H1 (cell line): ENCODE results near the gene LDLRAD3. TPM values are rescaled to one million over a fixed set of nuclear protein-coding genes. Genes with fewer than 3 reads are reported as not detected.

Experiments
- CTCF ChIA-PET: fragments of 300-600 bp; sonication (Branson Sonifier 250); formaldehyde crosslinking; loops from one replicate; lab custom pipeline; 2021; ENCODE audit not compliant: partially characterized antibody; lab: Charles Lee
- POLR2A ChIA-PET: fragments of 300-600 bp; sonication (Branson Sonifier 250); formaldehyde crosslinking; loops from one replicate; lab custom pipeline; 2021; ENCODE audit warnings: inconsistent platforms; ENCODE audit not compliant: partially characterized antibody; lab: Charles Lee
- DNase-seq, 2 experiments: peaks; one replicate each; pipeline versions ENCODE4 v3.0.0 to v3.0.0-alpha.2; 2010 to 2022; ENCODE audit warnings: low spot score in 2 of 2, low read depth in 1 of 2, mixed read lengths in 1 of 2
- FAIRE-seq: peaks from 2 replicates; lab custom pipeline; 2011; peaks lifted over from hg19 to GRCh38; lab: Jason Lieb, UNC
- H2AFZ ChIP-seq: 2 replicates; pipeline ENCODE4 v1.8.1; 2012; ENCODE audit warnings: low read length, inconsistent platforms
- H2AK5ac ChIP-seq: 2 replicates; pipeline ENCODE4 v1.6.1; 2013; ENCODE audit warnings: low read depth, low read length
- H2BK120ac ChIP-seq: replicated peaks from 2 replicates; pipeline ENCODE3; 2013; ENCODE audit warnings: low read depth, low read length, inconsistent platforms
- H2BK12ac ChIP-seq: 2 replicates; pipeline ENCODE4 v1.6.1; 2013; ENCODE audit warnings: low read depth, low read length
- H2BK15ac ChIP-seq: 2 replicates; pipeline ENCODE4 v1.6.1; 2013; ENCODE audit warnings: low read length
- H2BK20ac ChIP-seq: 2 replicates; pipeline ENCODE4 v1.6.1; 2013; ENCODE audit warnings: low read length
- H2BK5ac ChIP-seq: 2 replicates; pipeline ENCODE4 v1.6.1; 2013; ENCODE audit warnings: low read depth, low read length
- H3K14ac ChIP-seq: 2 replicates; pipeline ENCODE4 v1.6.1; 2013; ENCODE audit warnings: inconsistent platforms; ENCODE audit not compliant: insufficient read length
- H3K18ac ChIP-seq: 2 replicates; pipeline ENCODE4 v1.6.1; 2013; ENCODE audit warnings: low read length; ENCODE audit errors: extremely low read depth
- H3K23ac ChIP-seq: 2 replicates; pipeline ENCODE4 v1.6.1; 2013; ENCODE audit warnings: inconsistent platforms; ENCODE audit not compliant: insufficient read length
- H3K23me2 ChIP-seq: 2 replicates; pipeline ENCODE4 v1.6.1; 2013; ENCODE audit warnings: low read depth, low read length
- H3K27ac ChIP-seq: 2 replicates; pipeline ENCODE4 v1.6.1; 2011; ENCODE audit warnings: low read depth, low read length, inconsistent platforms
- H3K27me3 ChIP-seq, 4 experiments: replicated peaks in 1 of 4; 1 replicate in 1 of 4; 2 replicates in 3 of 4; pipeline versions ENCODE4 v1.6.1 to v1.8.1; 2011 to 2013; ENCODE audit warnings: low read length in 3 of 4, mild to moderate bottlenecking in 3 of 4, inconsistent platforms in 2 of 4, mixed read lengths in 2 of 4, moderate library complexity in 1 of 4; ENCODE audit not compliant: control insufficient read depth in 3 of 4, insufficient read depth in 3 of 4; ENCODE audit errors: extremely low read depth in 1 of 4
- H3K36me3 ChIP-seq, 4 experiments: 2 replicates each; pipeline versions ENCODE4 v1.6.1 to v1.8.1; 2011 to 2013; ENCODE audit warnings: mild to moderate bottlenecking in 4 of 4, low read length in 3 of 4, moderate library complexity in 2 of 4, control low read depth in 1 of 4, inconsistent platforms in 1 of 4; ENCODE audit not compliant: insufficient read depth in 4 of 4, control insufficient read depth in 2 of 4
- H3K4ac ChIP-seq: replicated peaks from 2 replicates; pipeline ENCODE3; 2013; ENCODE audit warnings: low read length, low read depth, mixed read lengths, inconsistent platforms; ENCODE audit not compliant: insufficient read length
- H3K4me1 ChIP-seq, 4 experiments: replicated peaks in 1 of 4; 1 replicate in 1 of 4; 2 replicates in 3 of 4; pipeline versions ENCODE4 v1.6.1 to v1.8.1; 2011 to 2013; ENCODE audit warnings: low read length in 3 of 4, inconsistent platforms in 2 of 4, mixed read lengths in 1 of 4; ENCODE audit not compliant: insufficient read depth in 4 of 4, control insufficient read depth in 3 of 4
- H3K4me2 ChIP-seq, 2 experiments: 2 replicates each; pipeline versions ENCODE4 v1.6.1 to v1.8.1; 2011 to 2013; ENCODE audit warnings: low read depth in 2 of 2, low read length in 2 of 2, control low read depth in 1 of 2, inconsistent platforms in 1 of 2, mild to moderate bottlenecking in 1 of 2; ENCODE audit not compliant: insufficient read depth in 1 of 2
- H3K4me3 ChIP-seq, 4 experiments: fragments of 200-600, 300-600 bp in 1 of 4; sonication (generic), shearing (Covaris generic), sonication (Bioruptor Twin) in 1 of 4; 2 replicates each; pipeline versions ENCODE4 v1.5.1 to v1.8.1; 2011 to 2016; ENCODE audit warnings: low read length in 4 of 4, low read depth in 3 of 4, control low read depth in 2 of 4, inconsistent platforms in 2 of 4, mild to moderate bottlenecking in 2 of 4, mixed read lengths in 1 of 4, moderate library complexity in 1 of 4; ENCODE audit not compliant: insufficient read depth in 2 of 4; ENCODE audit errors: extremely low read depth in 1 of 4
- H3K56ac ChIP-seq: replicated peaks from 2 replicates; pipeline ENCODE3; 2013; ENCODE audit warnings: low read depth, mild to moderate bottlenecking, mixed read lengths, low read length, inconsistent platforms; ENCODE audit not compliant: insufficient read length
- H3K79me1 ChIP-seq: 2 replicates; pipeline ENCODE4 v1.6.1; 2013; ENCODE audit warnings: low read depth, low read length, control low read depth
- H3K79me2 ChIP-seq, 2 experiments: 2 replicates each; pipeline versions ENCODE4 v1.6.1 to v1.8.1; 2012 to 2013; ENCODE audit warnings: low read length in 2 of 2, mild to moderate bottlenecking in 2 of 2, inconsistent platforms in 1 of 2; ENCODE audit not compliant: insufficient read depth in 2 of 2, control insufficient read depth in 1 of 2
- H3K9ac ChIP-seq, 4 experiments: replicated peaks in 1 of 4; 1 replicate in 1 of 4; 2 replicates in 3 of 4; pipeline versions ENCODE4 v1.6.1 to v1.8.1; 2011 to 2013; ENCODE audit warnings: low read depth in 3 of 4, low read length in 3 of 4, control low read depth in 2 of 4, mild to moderate bottlenecking in 2 of 4, moderate library complexity in 2 of 4, inconsistent platforms in 1 of 4; ENCODE audit errors: extremely low read depth in 1 of 4
- H3K9me3 ChIP-seq, 2 experiments: 2 replicates each; pipeline versions ENCODE4 v1.6.1 to v1.8.1; 2012 to 2013; ENCODE audit warnings: mild to moderate bottlenecking in 2 of 2, moderate library complexity in 2 of 2, control low read depth in 1 of 2, inconsistent platforms in 1 of 2, low read depth in 1 of 2, low read length in 1 of 2, mixed read lengths in 1 of 2; ENCODE audit not compliant: insufficient read depth in 2 of 2
- H4K20me1 ChIP-seq, 2 experiments: replicated peaks in 1 of 2; 2 replicates each; pipeline versions ENCODE3 to v1.8.1; 2011 to 2013; ENCODE audit warnings: inconsistent platforms in 2 of 2, low read length in 2 of 2, mild to moderate bottlenecking in 1 of 2; ENCODE audit not compliant: insufficient read depth in 2 of 2, control insufficient read depth in 1 of 2
- H4K5ac ChIP-seq: 2 replicates; pipeline ENCODE4 v1.6.1; 2013; ENCODE audit warnings: low read length, low read depth, mixed read lengths, inconsistent platforms; ENCODE audit not compliant: insufficient read length
- H4K8ac ChIP-seq: 2 replicates; pipeline ENCODE4 v1.8.0; 2013; ENCODE audit warnings: mild to moderate bottlenecking, moderate library complexity, low read length, inconsistent platforms; ENCODE audit not compliant: insufficient read depth; ENCODE audit errors: extremely low read depth
- H4K91ac ChIP-seq: replicated peaks from 2 replicates; pipeline ENCODE3; 2013; ENCODE audit warnings: low read length, mixed read lengths, inconsistent platforms; ENCODE audit not compliant: insufficient read length
- EGR1 ChIP-seq: IDR thresholded peaks from 2 replicates; pipeline ENCODE4 v1.6.1; 2011; ENCODE audit warnings: low read depth, low read length, borderline replicate concordance
- HDAC6 ChIP-seq: IDR thresholded peaks from one replicate; pipeline ENCODE4 v1.7.1; 2012; ENCODE audit warnings: low read depth, mild to moderate bottlenecking, inconsistent platforms, low read length, moderate library complexity
- PHF8 ChIP-seq: fragments of 200-600 bp; sonication (generic); conservative IDR thresholded peaks from 2 replicates; pipeline ENCODE4 v1.7.1; 2012; ENCODE audit warnings: low read depth, mild to moderate bottlenecking, inconsistent platforms, low read length, moderate library complexity
- POU5F1 ChIP-seq: IDR thresholded peaks from 2 replicates; pipeline ENCODE4 v1.6.1; 2011; ENCODE audit warnings: low read depth, mild to moderate bottlenecking, low read length, moderate library complexity
- SAP30 ChIP-seq: fragments of 300-600 bp; sonication (generic); IDR thresholded peaks from 2 replicates; pipeline ENCODE4 v1.7.1; 2012; ENCODE audit warnings: low read length, moderate library complexity, mild to moderate bottlenecking, inconsistent platforms; ENCODE audit not compliant: insufficient read depth, insufficient replicate concordance
- SIX5 ChIP-seq: IDR thresholded peaks from 2 replicates; pipeline ENCODE4 v1.6.1; 2011; ENCODE audit warnings: mild to moderate bottlenecking, low read depth, low read length
- SUZ12 ChIP-seq: fragments of 200-600 bp; sonication (generic); IDR thresholded peaks from 2 replicates; pipeline ENCODE4 v1.6.1; 2012; ENCODE audit warnings: mild to moderate bottlenecking, inconsistent platforms, low read length, moderate library complexity, mixed read lengths
- TAF7 ChIP-seq: optimal IDR thresholded peaks from 2 replicates; pipeline ENCODE3; 2011; ENCODE audit warnings: low read depth, mild to moderate bottlenecking, inconsistent platforms, low read length, moderate library complexity, borderline replicate concordance
- TBP ChIP-seq: IDR thresholded peaks from 2 replicates; pipeline ENCODE4 v1.6.1; 2011; ENCODE audit warnings: low read depth, low read length, improper control_type of control experiment
- WGBS, 2 experiments: shearing (Covaris generic) in 1 of 2; methylation state at CpG; one replicate each; pipeline versions ENCODE4 v1.1.6 to v1.1.7; 2013 to 2015; ENCODE audit warnings: low lambda C conversion rate in 2 of 2, mixed read lengths in 2 of 2, inconsistent platforms in 1 of 2, low coverage in 1 of 2, missing lambda C conversion rate in 1 of 2; ENCODE audit not compliant: insufficient replicate concordance in 2 of 2, insufficient coverage in 1 of 2, insufficient read length in 1 of 2; ENCODE audit errors: extremely low coverage in 1 of 2, missing lambda C conversion rate in 1 of 2; 5-methylcytosine and 5-hydroxymethylcytosine counted together
- polyA plus RNA-seq, 7 experiments: library from polyadenylated mRNA; depleted of rRNA in 3 of 7; stranded (reverse) in 5 of 7; unstranded in 2 of 7; fragments of >200 nt in 5 of 7; fragments of 200-250 nt in 2 of 7; gene quantifications; 1 replicate in 5 of 7; 2 replicates in 1 of 7; 4 replicates in 1 of 7; pipeline versions ENCODE4 v1.2.1 to v1.2.3, GENCODE V29; 2011 to 2013; ENCODE audit warnings: missing spikeins in 2 of 7, mixed read lengths in 2 of 7
- total RNA-seq: library from RNA; stranded (reverse); fragmentation: NEBNext Ultra II Directional; extraction: Animal tissue kit (Norgen Biotek cat#: 25700); gene quantifications from 2 replicates; pipeline ENCODE4 v1.2.1, GENCODE V29; 2021

Gene LDLRAD3
- total and polyA plus RNA-seq, 2 of the 8 experiments (the other 6 are each of a cell fraction or from before 2014, with no cell fraction given) = 18.6 to 22.8 TPM

DNA sequence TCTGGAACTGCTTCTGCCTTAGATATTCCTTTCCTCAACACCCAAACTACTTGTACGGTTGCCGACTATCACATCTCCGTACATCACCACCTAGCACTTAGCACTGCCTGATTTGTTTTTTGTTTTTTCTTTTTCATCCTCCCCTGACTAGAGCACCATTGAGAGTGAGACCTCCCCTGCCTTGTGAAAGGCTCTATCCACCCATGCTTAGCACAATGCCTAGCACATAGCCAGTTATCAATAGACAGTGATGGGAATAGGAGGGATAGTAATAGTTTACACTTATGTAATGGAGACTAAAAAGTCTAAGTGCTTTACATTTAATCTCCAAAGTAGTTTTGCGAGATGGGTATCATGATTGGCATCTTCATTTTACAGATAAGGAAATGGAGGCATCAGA, 115.8 kb downstream of the LDLRAD3 start:
- DNase-seq (no peak), FAIRE-seq (no peak)
- Histone ChIP-seq H4K91ac (peak overlapping the region; percentile 34), H3K79me2 (peaks cover 0 to 2% of the 10 kb centered on the region in 2 experiments; a peak in 2 of 4 replicates), H3K23me2 (peaks cover 3% of the 10 kb centered on the region; the same call in 1 of the 2 replicates), H3K9me3 (no peaks in the 10 kb centered on the region), H3K4me1 (peaks cover 0 to 13% (median 1%) of the 10 kb centered on the region in 4 experiments; a peak in 2 of 7 replicates), H3K36me3 (no peaks in the 10 kb centered on the region), H2BK5ac (no peak overlapping the region), H3K14ac (no peak overlapping the region), H3K9ac (no peak overlapping the region), H3K27ac (no peak overlapping the region), H3K4me3 (no peak overlapping the region), H3K27me3 (no peaks in the 10 kb centered on the region), H3K4me2 (no peak overlapping the region), H4K8ac (no peak overlapping the region), H3K56ac (no peak overlapping the region), H3K18ac (no peak overlapping the region), H3K79me1 (0 out of 2 replicates have a peak, but pooled peaks cover 2% of the 10 kb centered on the region), H4K20me1 (peaks cover 0 to 2% of the 10 kb centered on the region in 2 experiments), H2AK5ac (no peak overlapping the region), H2BK20ac (no peak overlapping the region), H3K23ac (no peak overlapping the region), H4K5ac (no peak overlapping the region), H2BK120ac (no peak overlapping the region), H2AFZ (no peak overlapping the region), H3K4ac (no peak overlapping the region), H2BK15ac (no peak overlapping the region), H2BK12ac (no peak overlapping the region)
- ChIA-PET POLR2A (interaction anchor here (1.0 to 1.3 kb wide), 2 partner anchors 19 to 26 kb away, joined by 3 to 5 read pairs; no protein-coding TSS in a partner anchor), CTCF (interaction anchor here (0.7 to 4.6 kb wide), 7 partner anchors 9 to 238 kb away, joined by 3 to 48 read pairs (median 7); no protein-coding TSS in a partner anchor)
- TF ChIP-seq EGR1 (no peak), POU5F1 (no peak), TBP (no peak), SIX5 (no peak), SUZ12 (no peak), PHF8 (no peak), SAP30 (no peak), TAF7 (no peak), HDAC6 (no peak)
- 93% methylated on average over 4 of the region's 4 CpGs; no CpG with 5 or more reads in 1 of the 2 experiments for WGBS, 2 experiments
